Astrocyte of the spinal cord (primary cell): ENCODE measurements around the gene PSMC3IP.

Source experiments
- DNase-seq: peaks from one replicate; pipeline ENCODE4 v3.0.0; 2011; ENCODE audit warnings: low read depth, low spot score
- H3K4me3 ChIP-seq: 2 replicates; pipeline ENCODE4 v1.5.1; 2011; ENCODE audit warnings: low read depth, mild to moderate bottlenecking, low read length, moderate library complexity
- CTCF ChIP-seq: IDR thresholded peaks from 2 replicates; pipeline ENCODE4 v1.5.1; 2012; ENCODE audit warnings: low read depth, mild to moderate bottlenecking, low read length, inconsistent platforms
- in situ Hi-C: cut with HindIII; loops from 2 replicates; pipeline ENCODE4 v1.10.0; 2017; ENCODE audit warnings: low sequenced_read_pairs

The PSMC3IP gene

GRCh38 chr17:42603318-42603717 is 25.8 kb upstream of the PSMC3IP start:
- in situ Hi-C loops: no loop called here
- no peak for DNase-seq
- no peak for TF ChIP-seq CTCF
- H3K4me3 ChIP-seq: no peak overlapping the region

GRCh38 chr17:42598905-42599304 is 21.4 kb upstream of the PSMC3IP start:
- H3K4me3 ChIP-seq: no peak overlapping the region
- in situ Hi-C loops: no loop called here
- no peak for TF ChIP-seq CTCF
- no peak for DNase-seq

GRCh38 chr17:42596386-42596785 is 18.9 kb upstream of the PSMC3IP start:
- no peak overlapping the region for H3K4me3 ChIP-seq
- in situ Hi-C loops: no loop called here
- TF ChIP-seq CTCF: no peak
- DNase-seq: no peak

GRCh38 chr17:42591411-42591810 is 13.9 kb upstream of the PSMC3IP start:
- in situ Hi-C loops: no loop called here
- no peak for DNase-seq
- TF ChIP-seq CTCF: no peak
- no peak overlapping the region for H3K4me3 ChIP-seq

- in situ Hi-C loops: no loop called here
- no peak for DNase-seq
- TF ChIP-seq CTCF: no peak
These were observed 13.4 kb upstream of the PSMC3IP start for GRCh38 chr17:42590886-42591285.

GRCh38 chr17:42586514-42587230 is 9.1 kb upstream of the PSMC3IP start:
- no peak for DNase-seq
- in situ Hi-C loops: no loop called here
- H3K4me3 ChIP-seq: no peak overlapping the region
- no peak for TF ChIP-seq CTCF

More at GRCh38 chr17:42590886-42591285, 13.4 kb upstream of the PSMC3IP start:
- no peak overlapping the region for H3K4me3 ChIP-seq
